Measurements from ENCODE around the gene ADCYAP1R1. TPM values are rescaled to one million over a fixed set of nuclear protein-coding genes. Genes with fewer than 3 reads are reported as not detected.

The ADCYAP1R1 gene
- polyA plus RNA-seq, 3 donors, result not detected

DNA sequence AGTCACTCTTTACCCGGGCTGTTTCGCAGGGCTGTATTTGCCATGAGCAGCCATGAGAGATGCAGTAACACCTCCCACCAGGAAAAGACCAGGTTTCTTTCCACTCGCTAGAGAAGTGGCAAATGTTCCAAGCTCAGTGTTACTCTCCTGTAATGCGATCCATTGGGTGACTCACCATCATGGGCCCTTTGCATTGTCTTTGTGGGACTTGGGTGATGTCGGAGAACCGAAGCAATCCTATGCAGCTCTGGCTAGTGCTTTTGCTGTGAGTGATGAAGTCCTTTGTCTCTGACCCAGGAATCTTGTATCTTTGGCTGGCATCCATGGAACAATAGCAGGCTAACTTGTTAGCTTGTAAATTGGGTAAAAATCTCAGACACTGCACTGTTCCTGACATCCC lies 48.4 kb upstream of the ADCYAP1R1 start:
- Histone ChIP-seq H3K9ac (ENCODE audit: insufficient read depth, low read length, poor library complexity, severe bottlenecking) (no peak overlapping the region), H3K4me3 (replicated peaks in 1 of 3; ENCODE audit: low read depth in 2 of 3, low read length in 3 of 3) (no peak overlapping the region), H3K27me3 (ENCODE audit: control insufficient read depth in 2 of 2, insufficient read depth in 2 of 2, low read length in 2 of 2) (no peaks in the 10 kb centered on the region), H3K4me2 (replicated peaks; ENCODE audit: extremely low read depth, low read length, poor library complexity, severe bottlenecking) (no peak overlapping the region), H2AFZ (ENCODE audit: insufficient read depth, low read depth, low read length, poor library complexity, severe bottlenecking) (no peak overlapping the region), H3K9me3 (replicated peaks in 1 of 2; ENCODE audit: control insufficient read depth in 1 of 2, insufficient read depth in 1 of 2, low read length in 2 of 2) (no peaks in the 10 kb centered on the region), H3K36me3 (replicated peaks in 1 of 2; ENCODE audit: control insufficient read depth in 1 of 2, insufficient read depth in 2 of 2, low read length in 2 of 2) (no peaks in the 10 kb centered on the region), H3K27ac (ENCODE audit: low read depth in 1 of 2, low read length in 2 of 2) (no peak overlapping the region), H4K20me1 (ENCODE audit: insufficient read depth, low read length) (no peaks in the 10 kb centered on the region), H3K4me1 (ENCODE audit: control insufficient read depth in 1 of 2, insufficient read depth in 2 of 2, low read length in 2 of 2) (peaks cover 18% of the 10 kb centered on the region in 2 donors), H3K79me2 (ENCODE audit: insufficient read depth, low read length) (no peaks in the 10 kb centered on the region)
- peaks cover 6 to 14% (median 8%) of the 10 kb centered on the region in 3 donors for H3K27me3 Mint-ChIP-seq (ENCODE audit: low read depth in 3 of 3)
- WGBS (ENCODE audit: insufficient coverage), result 100% methylated on average over 6 of the region's 6 CpGs
- no peak overlapping the region for H3K4me3 Mint-ChIP-seq
- no peak for TF ChIP-seq CTCF (IDR thresholded peaks at IDR 0.05)
- H3K27ac Mint-ChIP-seq, result no peak overlapping the region
- H3K9me3 Mint-ChIP-seq, result peaks cover 0 to 11% (median 5%) of the 10 kb centered on the region in 7 donors
- H3K4me1 Mint-ChIP-seq, result peaks cover 22% of the 10 kb centered on the region
- H3K36me3 Mint-ChIP-seq, result no peaks in the 10 kb centered on the region
- intact Hi-C loops (cut with micrococcal nuclease), result no loop called here
- DNase-seq, result no peak

DNA sequence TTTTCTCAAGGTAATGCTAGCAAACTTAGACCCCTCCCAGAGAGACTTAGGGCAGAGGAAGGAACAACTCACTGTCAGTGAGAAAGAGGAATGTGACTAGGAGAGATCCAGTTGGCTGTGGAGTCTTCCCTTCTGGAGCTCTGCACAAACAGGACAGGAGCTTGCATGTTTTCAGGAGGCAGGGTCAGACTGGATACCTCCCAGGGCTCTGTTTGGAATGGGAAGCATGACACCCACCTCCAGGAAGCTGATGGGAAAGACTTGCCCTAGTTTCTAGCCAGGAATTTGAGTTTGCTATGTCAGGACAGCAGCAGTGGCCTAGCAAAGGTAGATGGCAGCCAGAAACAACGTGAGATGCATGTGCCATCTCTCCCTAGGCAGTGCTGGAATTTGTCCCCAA lies 47.7 kb upstream of the ADCYAP1R1 start:
- Histone ChIP-seq H3K4me2 (replicated peaks; ENCODE audit: extremely low read depth, low read length, poor library complexity, severe bottlenecking) (no peak overlapping the region), H4K20me1 (ENCODE audit: insufficient read depth, low read length) (no peaks in the 10 kb centered on the region), H3K79me2 (ENCODE audit: insufficient read depth, low read length) (no peaks in the 10 kb centered on the region), H2AFZ (ENCODE audit: insufficient read depth, low read depth, low read length, poor library complexity, severe bottlenecking) (no peak overlapping the region), H3K4me3 (replicated peaks in 1 of 3; ENCODE audit: low read depth in 2 of 3, low read length in 3 of 3) (no peak overlapping the region), H3K9ac (ENCODE audit: insufficient read depth, low read length, poor library complexity, severe bottlenecking) (no peak overlapping the region), H3K27ac (ENCODE audit: low read depth in 1 of 2, low read length in 2 of 2) (no peak overlapping the region), H3K27me3 (ENCODE audit: control insufficient read depth in 2 of 2, insufficient read depth in 2 of 2, low read length in 2 of 2) (no peaks in the 10 kb centered on the region), H3K4me1 (ENCODE audit: control insufficient read depth in 1 of 2, insufficient read depth in 2 of 2, low read length in 2 of 2) (peaks cover 17 to 18% of the 10 kb centered on the region in 2 donors), H3K9me3 (replicated peaks in 1 of 2; ENCODE audit: control insufficient read depth in 1 of 2, insufficient read depth in 1 of 2, low read length in 2 of 2) (no peaks in the 10 kb centered on the region), H3K36me3 (replicated peaks in 1 of 2; ENCODE audit: control insufficient read depth in 1 of 2, insufficient read depth in 2 of 2, low read length in 2 of 2) (no peaks in the 10 kb centered on the region)
- TF ChIP-seq CTCF (IDR thresholded peaks at IDR 0.05), result no peak
- no peak for DNase-seq
- H3K4me3 Mint-ChIP-seq, result no peak overlapping the region
- no peaks in the 10 kb centered on the region for H3K36me3 Mint-ChIP-seq
- intact Hi-C loops (cut with micrococcal nuclease), result no loop called here
- H3K9me3 Mint-ChIP-seq, result peaks cover 0 to 8% (median under 1%) of the 10 kb centered on the region in 7 donors
- WGBS (ENCODE audit: insufficient coverage), result no CpG with 5 or more reads among the region's 1 CpG
- H3K27me3 Mint-ChIP-seq (ENCODE audit: low read depth in 3 of 3), result peaks cover 9 to 14% (median 12%) of the 10 kb centered on the region in 3 donors
- no peak overlapping the region for H3K27ac Mint-ChIP-seq
- peaks cover 20% of the 10 kb centered on the region for H3K4me1 Mint-ChIP-seq
